Mesodermal cell (in vitro differentiated cells): ENCODE results near the gene CCDC88C.
"Not testable (repeated sequence)": the region's sequence is repeated elsewhere in the genome, so short reads cannot be mapped to it uniquely, and the experiment has no call there.

Experiments used
- H3K27ac ChIP-seq: 2 replicates; pipeline ENCODE4 v1.7.0; 2013; ENCODE audit warnings: mild to moderate bottlenecking, low read depth, low read length, moderate library complexity; ENCODE audit not compliant: severe bottlenecking
- H3K36me3 ChIP-seq: 2 replicates; pipeline ENCODE4 v1.7.1; 2013; ENCODE audit warnings: mild to moderate bottlenecking, low read length, moderate library complexity; ENCODE audit not compliant: control insufficient read depth, insufficient read depth
- H3K4me1 ChIP-seq: one replicate; pipeline ENCODE4 v1.7.1; 2013; ENCODE audit warnings: mild to moderate bottlenecking, low read length; ENCODE audit not compliant: insufficient read depth, control insufficient read depth, poor library complexity, severe bottlenecking
- H3K4me3 ChIP-seq: 2 replicates; pipeline ENCODE4 v1.7.0; 2013; ENCODE audit warnings: low read length, control low read depth, mild to moderate bottlenecking; ENCODE audit not compliant: insufficient read depth, poor library complexity, severe bottlenecking; ENCODE audit errors: extremely low read depth
- H3K9me3 ChIP-seq: 2 replicates; pipeline ENCODE4 v1.7.1; 2013; ENCODE audit warnings: mild to moderate bottlenecking, low read length, moderate library complexity; ENCODE audit not compliant: control insufficient read depth
- WGBS, 2 experiments: methylation state at CpG; one replicate each; pipeline ENCODE4 v1.1.5; 2013; ENCODE audit warnings: missing lambda C conversion rate in 2 of 2; ENCODE audit not compliant: insufficient coverage in 2 of 2; 5-methylcytosine and 5-hydroxymethylcytosine counted together

The CCDC88C gene

GRCh38 chr14:91271639-91272038, 146.0 kb downstream of the CCDC88C start:
- no peak overlapping the region for H3K27ac ChIP-seq
- no peaks in the 10 kb centered on the region for H3K36me3 ChIP-seq
- H3K4me3 ChIP-seq: no peak overlapping the region
- no peaks in the 10 kb centered on the region for H3K4me1 ChIP-seq
- WGBS, 2 experiments: 85 to 92% methylated on average over 9 of the region's 9 CpGs
- H3K9me3 ChIP-seq: no peaks in the 10 kb centered on the region

GRCh38 chr14:91270619-91271018, 147.0 kb downstream of the CCDC88C start:
- Histone ChIP-seq H3K27ac (no peak overlapping the region), H3K9me3 (no peaks in the 10 kb centered on the region), H3K4me3 (no peak overlapping the region), H3K36me3 (no peaks in the 10 kb centered on the region), H3K4me1 (no peaks in the 10 kb centered on the region)
- WGBS, 2 experiments: 100% methylated on average over 1 of the region's 8 CpGs

- peaks cover 2% of the 10 kb centered on the region for H3K4me1 ChIP-seq
- H3K4me3 ChIP-seq: no peak overlapping the region
- no peaks in the 10 kb centered on the region for H3K36me3 ChIP-seq
- H3K27ac ChIP-seq: no peak overlapping the region
- 89 to 95% methylated on average over 5 to 6 of the region's 6 CpGs for WGBS, 2 experiments
- H3K9me3 ChIP-seq: no peaks in the 10 kb centered on the region
Measured at GRCh38 chr14:91270188-91270587, 147.4 kb downstream of the CCDC88C start.

- WGBS, 2 experiments: 90 to 91% methylated on average over 23 to 24 of the region's 24 CpGs
- no peak overlapping the region for H3K4me3 ChIP-seq
- H3K9me3 ChIP-seq: no peaks in the 10 kb centered on the region
- H3K36me3 ChIP-seq: no peaks in the 10 kb centered on the region
- no peak overlapping the region for H3K27ac ChIP-seq
- peaks cover 4% of the 10 kb centered on the region for H3K4me1 ChIP-seq
Measured at GRCh38 chr14:91269076-91269991, 148.3 kb downstream of the CCDC88C start.

- Histone ChIP-seq H3K9me3 (no peaks in the 10 kb centered on the region), H3K4me1 (peaks cover 4% of the 10 kb centered on the region), H3K27ac (no peak overlapping the region), H3K4me3 (no peak overlapping the region), H3K36me3 (no peaks in the 10 kb centered on the region)
- WGBS, 2 experiments: 92 to 97% methylated on average over 4 of the region's 7 CpGs
Measured at GRCh38 chr14:91267965-91268437, 149.6 kb downstream of the CCDC88C start.

GRCh38 chr14:91266276-91266675, 151.3 kb downstream of the CCDC88C start:
- H3K36me3 ChIP-seq, H3K4me3 ChIP-seq, H3K4me1 ChIP-seq, H3K27ac ChIP-seq, H3K9me3 ChIP-seq: not testable (repeated sequence)
- WGBS, 2 experiments: 94 to 95% methylated on average over 9 to 11 of the region's 15 CpGs

GRCh38 chr14:91265404-91265803, 152.2 kb downstream of the CCDC88C start:
- 88 to 94% methylated on average over 5 to 6 of the region's 7 CpGs for WGBS, 2 experiments
- no peak overlapping the region for H3K4me3 ChIP-seq
- H3K9me3 ChIP-seq: peaks cover 6% of the 10 kb centered on the region
- no peak overlapping the region for H3K27ac ChIP-seq
- no peaks in the 10 kb centered on the region for H3K36me3 ChIP-seq
- peaks cover 4% of the 10 kb centered on the region for H3K4me1 ChIP-seq

GRCh38 chr14:91264151-91265150, 153.2 kb downstream of the CCDC88C start:
- no peak overlapping the region for H3K27ac ChIP-seq
- no peaks in the 10 kb centered on the region for H3K36me3 ChIP-seq
- peaks cover 4% of the 10 kb centered on the region for H3K4me1 ChIP-seq
- WGBS, 2 experiments: 15 to 16% methylated on average over 34 to 55 of the region's 69 CpGs
- peak overlapping the region; percentile 19 for H3K4me3 ChIP-seq
- peaks cover 6% of the 10 kb centered on the region for H3K9me3 ChIP-seq

- Histone ChIP-seq H3K27ac (no peak overlapping the region), H3K4me3 (no peak overlapping the region), H3K36me3 (no peaks in the 10 kb centered on the region), H3K9me3 (peaks cover 6% of the 10 kb centered on the region), H3K4me1 (peaks cover 4% of the 10 kb centered on the region)
- WGBS, 2 experiments: 90 to 92% methylated on average over 2 of the region's 2 CpGs
Measured at GRCh38 chr14:91263329-91263728, 154.3 kb downstream of the CCDC88C start.

GRCh38 chr14:91261986-91262549, 155.6 kb downstream of the CCDC88C start:
- 90 to 91% methylated on average over 9 to 11 of the region's 11 CpGs for WGBS, 2 experiments
- peaks cover 12% of the 10 kb centered on the region for H3K4me1 ChIP-seq
- H3K27ac ChIP-seq: no peak overlapping the region

More at GRCh38 chr14:91261986-91262549, 155.6 kb downstream of the CCDC88C start:
- H3K9me3 ChIP-seq: peaks cover 6% of the 10 kb centered on the region
- no peak overlapping the region for H3K4me3 ChIP-seq
- no peaks in the 10 kb centered on the region for H3K36me3 ChIP-seq
